LNCAP (cell line): ENCODE data around the gene SLCO3A1.

Experiments used
- TF ChIP-seq, protein P1 (sequence below): fragments of 450-650 bp; IDR thresholded peaks from 2 replicates; pipeline ENCODE4 v1.5.1; 2017; ENCODE audit warnings: mild to moderate bottlenecking

The SLCO3A1 gene

DNA sequence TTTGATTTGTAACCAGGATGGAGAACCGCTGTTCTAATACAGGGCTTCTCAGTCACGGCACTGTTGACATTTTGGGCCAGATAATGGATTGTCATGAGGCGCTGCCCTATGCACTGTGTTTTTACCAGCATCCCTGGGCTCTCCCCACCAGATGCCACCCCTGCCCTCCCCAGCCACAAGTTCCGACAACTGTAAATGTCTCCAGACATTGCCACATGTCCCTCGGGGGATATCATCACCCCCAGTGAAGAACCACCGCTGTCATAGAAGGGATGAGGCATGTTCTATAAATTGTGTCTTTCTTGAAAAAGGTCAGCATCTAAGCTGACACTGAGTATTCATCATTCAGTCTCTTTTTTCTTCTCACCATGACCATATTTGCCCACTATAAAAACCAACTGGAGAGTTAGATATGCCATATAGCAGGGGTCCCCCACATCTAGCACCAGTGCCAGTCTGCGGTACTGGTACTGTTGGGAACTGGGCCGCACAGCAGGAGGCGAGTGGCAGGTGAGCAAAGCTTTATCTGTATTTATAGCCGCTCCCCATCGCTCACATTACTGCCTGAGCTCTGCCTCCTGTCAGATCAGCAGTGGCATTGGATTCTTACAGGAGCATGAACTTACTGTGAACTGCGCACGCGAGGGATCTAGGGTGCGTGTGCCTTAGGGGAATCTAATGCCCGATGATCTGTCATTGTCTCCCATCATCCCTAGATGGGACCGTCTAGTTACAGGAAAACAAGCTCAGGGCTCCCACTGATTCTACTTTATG lies 279.7 kb downstream of the SLCO3A1 start:
- TF ChIP-seq, protein P1, sequence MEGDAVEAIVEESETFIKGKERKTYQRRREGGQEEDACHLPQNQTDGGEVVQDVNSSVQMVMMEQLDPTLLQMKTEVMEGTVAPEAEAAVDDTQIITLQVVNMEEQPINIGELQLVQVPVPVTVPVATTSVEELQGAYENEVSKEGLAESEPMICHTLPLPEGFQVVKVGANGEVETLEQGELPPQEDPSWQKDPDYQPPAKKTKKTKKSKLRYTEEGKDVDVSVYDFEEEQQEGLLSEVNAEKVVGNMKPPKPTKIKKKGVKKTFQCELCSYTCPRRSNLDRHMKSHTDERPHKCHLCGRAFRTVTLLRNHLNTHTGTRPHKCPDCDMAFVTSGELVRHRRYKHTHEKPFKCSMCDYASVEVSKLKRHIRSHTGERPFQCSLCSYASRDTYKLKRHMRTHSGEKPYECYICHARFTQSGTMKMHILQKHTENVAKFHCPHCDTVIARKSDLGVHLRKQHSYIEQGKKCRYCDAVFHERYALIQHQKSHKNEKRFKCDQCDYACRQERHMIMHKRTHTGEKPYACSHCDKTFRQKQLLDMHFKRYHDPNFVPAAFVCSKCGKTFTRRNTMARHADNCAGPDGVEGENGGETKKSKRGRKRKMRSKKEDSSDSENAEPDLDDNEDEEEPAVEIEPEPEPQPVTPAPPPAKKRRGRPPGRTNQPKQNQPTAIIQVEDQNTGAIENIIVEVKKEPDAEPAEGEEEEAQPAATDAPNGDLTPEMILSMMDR = no peak

DNA sequence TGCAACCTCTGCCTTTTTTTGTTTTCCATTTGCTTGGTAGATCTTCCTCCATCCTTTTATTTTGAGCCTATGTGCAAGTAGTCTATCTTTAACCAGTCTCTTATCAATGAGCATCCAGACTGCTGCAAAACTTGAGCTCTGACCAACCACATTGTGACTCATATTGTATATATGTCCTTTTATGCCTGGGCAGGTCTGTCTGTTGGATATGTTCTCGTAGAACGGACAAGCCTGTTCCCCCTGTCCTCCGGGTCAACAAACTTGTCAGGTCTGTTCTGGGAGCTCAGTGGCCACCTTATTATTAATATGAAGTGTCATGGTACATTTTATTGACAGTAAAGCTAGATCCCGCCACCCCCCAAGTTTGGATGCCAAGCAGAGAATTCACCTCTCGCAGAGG lies 287.3 kb downstream of the SLCO3A1 start:
- TF ChIP-seq, protein P1 = no peak

DNA sequence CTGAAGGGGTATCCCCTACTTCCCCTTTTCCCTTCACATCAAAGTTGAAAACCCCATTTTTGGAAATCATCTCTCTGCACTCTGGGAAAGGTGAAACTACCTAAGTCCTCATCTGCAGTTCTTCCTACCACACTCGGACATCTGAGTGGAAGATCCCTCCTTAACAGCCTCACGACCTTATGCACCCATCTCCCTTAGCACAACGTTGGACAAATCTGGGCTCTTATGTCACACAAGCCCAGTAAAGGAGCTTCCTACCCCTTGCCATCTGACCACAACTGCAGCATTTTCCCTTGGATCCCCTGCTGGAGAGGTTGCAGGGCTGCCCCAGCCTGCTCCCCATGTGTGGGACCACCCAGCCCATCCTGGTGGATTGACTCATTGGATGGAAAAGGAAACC lies 288.1 kb downstream of the SLCO3A1 start:
- TF ChIP-seq, protein P1 = no peak

DNA sequence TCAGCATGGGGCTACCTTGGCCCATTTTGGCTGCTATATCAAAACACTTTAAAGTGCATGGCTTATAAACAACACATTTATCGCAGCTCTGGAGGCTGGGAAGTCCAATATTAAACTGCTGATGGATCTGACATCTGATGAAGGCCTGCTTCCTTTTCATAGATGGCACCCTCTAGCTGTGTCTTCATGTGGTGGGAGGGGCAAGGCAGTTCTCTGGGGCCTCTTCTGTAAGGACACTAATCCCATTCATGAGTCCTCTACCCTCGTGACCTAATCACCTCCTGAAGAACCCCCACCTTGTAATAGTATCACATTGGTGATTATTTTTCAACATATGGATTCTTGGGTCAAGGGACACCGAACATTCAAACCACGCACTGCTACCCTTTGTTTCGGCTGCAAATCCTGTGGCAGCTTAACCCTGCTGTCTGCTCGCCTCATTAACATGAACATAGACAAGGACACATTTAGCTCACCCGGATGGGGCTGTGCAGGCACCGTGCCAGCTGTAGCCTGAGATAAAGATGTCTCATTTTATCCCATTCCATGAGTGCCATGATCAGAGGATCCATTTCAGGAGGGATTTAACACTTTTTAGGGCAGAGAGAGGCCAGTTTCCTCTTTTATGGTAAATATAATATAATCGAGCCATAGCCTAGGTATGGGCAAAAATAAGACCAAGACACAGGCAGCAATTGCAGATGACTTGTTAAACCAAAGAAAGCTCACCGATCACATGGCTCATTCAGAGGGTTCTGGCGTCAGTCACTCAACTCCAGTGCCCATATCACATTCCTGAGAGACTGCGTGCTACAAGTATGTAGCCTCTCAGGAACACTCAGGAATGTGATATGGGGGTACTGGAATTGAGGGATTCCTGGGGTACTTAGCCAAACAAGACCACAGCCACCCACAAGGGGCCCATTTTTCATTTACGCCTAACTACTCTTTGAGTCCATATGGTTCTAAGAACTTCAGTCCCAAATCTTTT lies 289.0 kb downstream of the SLCO3A1 start:
- TF ChIP-seq, protein P1 = no peak

DNA sequence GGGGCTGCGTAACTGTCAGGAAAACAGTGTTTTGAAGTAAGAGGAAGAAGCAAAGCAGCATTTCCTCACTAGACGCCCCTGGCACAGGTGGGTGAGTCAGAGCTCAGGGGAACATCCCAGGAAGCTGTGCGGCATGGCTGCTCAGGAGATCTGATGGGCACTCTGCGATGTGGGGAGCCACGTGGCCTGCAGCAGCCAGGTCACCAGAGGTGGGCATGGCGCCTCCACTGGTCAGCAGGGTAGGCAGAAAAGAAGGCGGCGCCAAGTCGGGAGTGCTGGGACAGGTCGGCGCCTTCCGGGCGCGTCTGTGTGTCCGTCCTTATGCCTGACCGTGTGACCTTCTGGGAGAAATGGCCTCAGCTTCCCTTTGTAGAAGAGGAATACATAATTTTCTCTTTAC lies 290.3 kb downstream of the SLCO3A1 start:
- TF ChIP-seq, protein P1 = no peak

DNA sequence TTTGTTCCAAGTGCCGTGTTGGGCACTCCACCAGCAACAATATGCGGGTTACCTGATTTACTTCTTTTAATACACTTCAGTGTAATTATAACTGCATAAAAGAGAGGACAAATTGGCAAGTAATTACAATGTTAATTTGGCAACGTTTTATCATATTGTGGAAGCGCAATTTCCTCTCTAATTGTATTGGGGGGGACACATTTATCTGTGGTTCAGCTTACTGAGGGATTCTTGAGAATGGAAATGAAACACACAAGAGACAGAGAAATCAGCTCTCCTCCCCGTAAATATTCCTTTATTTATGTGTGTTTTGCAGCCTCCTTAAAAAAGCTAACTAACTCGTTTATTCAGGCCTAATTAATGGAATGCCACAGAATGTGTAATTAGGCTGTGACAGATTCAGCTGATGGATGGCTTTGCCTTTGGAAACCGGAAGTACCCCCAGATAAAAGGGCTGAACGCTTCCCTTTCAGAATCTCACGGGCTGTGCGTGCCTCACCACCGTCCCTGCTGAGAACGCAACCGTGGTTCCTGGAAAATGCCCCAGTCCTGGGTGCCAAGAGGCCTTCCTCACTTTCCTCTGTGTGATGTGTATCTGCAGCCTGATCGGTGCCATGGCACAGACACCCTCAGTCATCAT lies 293.1 kb downstream of the SLCO3A1 start:
- TF ChIP-seq, protein P1 = no peak

DNA sequence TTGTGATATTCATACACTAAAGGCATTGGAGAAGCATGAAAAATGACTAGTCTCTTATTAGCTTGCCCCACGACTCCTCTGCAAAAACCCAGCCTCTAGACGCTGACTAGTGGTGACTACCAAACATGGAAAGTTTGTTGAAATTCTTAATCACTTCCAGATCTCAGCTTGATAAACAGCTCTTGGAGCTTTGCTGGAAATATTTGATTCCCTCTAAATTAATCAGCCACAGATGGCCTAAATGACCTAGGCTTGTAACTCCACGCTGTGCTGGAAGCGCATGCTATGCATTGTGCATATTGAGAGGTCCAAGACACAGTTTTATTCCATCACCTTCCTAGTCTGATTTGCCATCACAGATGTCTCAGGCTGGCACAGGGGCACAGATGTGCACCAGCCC lies 295.5 kb downstream of the SLCO3A1 start:
- TF ChIP-seq, protein P1 = no peak
